WTC11 (cell line): Measurements from ENCODE around the gene DCHS2.

Source experiments
- CTCF ChIP-seq: fragments of 200-600 bp; IDR thresholded peaks from 2 replicates; pipeline ENCODE4 v1.8.0; 2022; ENCODE audit warnings: antibody characterized with exemption
- ESRRA ChIP-seq: sonication (generic); formaldehyde crosslinking; IDR thresholded peaks from 2 replicates; pipeline ENCODE4 v1.8.1; 2022; ENCODE audit warnings: mild to moderate bottlenecking, missing genetic modification reagents, borderline replicate concordance
- FOXP1 ChIP-seq: sonication (generic); formaldehyde crosslinking; IDR thresholded peaks from 2 replicates; pipeline ENCODE4 v1.8.0; 2022; ENCODE audit warnings: missing genetic modification reagents, mild to moderate bottlenecking, moderate library complexity, borderline replicate concordance
- USF2 ChIP-seq: sonication (generic); formaldehyde crosslinking; IDR thresholded peaks from 2 replicates; pipeline ENCODE4 v1.8.1; 2023; ENCODE audit warnings: mild to moderate bottlenecking, missing genetic modification reagents, moderate library complexity
- TF ChIP-seq, protein P1 (sequence below): sonication (generic); formaldehyde crosslinking; IDR thresholded peaks from 2 replicates; pipeline ENCODE4 v1.8.0; 2022; ENCODE audit warnings: mild to moderate bottlenecking, missing genetic modification reagents
- TF ChIP-seq, protein P2 (sequence below): sonication (generic); formaldehyde crosslinking; IDR thresholded peaks from 2 replicates; pipeline ENCODE4 v1.8.1; 2022; ENCODE audit warnings: mild to moderate bottlenecking, missing genetic modification reagents, moderate library complexity, borderline replicate concordance

GRCh38 chr4:154230723-154231122 is 260.9 kb downstream of the DCHS2 start:
- TF ChIP-seq CTCF = no peak
- no peak for TF ChIP-seq FOXP1 (CRISPR knock-in tag)
- TF ChIP-seq, protein P1, sequence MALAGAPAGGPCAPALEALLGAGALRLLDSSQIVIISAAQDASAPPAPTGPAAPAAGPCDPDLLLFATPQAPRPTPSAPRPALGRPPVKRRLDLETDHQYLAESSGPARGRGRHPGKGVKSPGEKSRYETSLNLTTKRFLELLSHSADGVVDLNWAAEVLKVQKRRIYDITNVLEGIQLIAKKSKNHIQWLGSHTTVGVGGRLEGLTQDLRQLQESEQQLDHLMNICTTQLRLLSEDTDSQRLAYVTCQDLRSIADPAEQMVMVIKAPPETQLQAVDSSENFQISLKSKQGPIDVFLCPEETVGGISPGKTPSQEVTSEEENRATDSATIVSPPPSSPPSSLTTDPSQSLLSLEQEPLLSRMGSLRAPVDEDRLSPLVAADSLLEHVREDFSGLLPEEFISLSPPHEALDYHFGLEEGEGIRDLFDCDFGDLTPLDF (CRISPR knock-in tag) = no peak
- TF ChIP-seq ESRRA = no peak
- TF ChIP-seq, protein P2, sequence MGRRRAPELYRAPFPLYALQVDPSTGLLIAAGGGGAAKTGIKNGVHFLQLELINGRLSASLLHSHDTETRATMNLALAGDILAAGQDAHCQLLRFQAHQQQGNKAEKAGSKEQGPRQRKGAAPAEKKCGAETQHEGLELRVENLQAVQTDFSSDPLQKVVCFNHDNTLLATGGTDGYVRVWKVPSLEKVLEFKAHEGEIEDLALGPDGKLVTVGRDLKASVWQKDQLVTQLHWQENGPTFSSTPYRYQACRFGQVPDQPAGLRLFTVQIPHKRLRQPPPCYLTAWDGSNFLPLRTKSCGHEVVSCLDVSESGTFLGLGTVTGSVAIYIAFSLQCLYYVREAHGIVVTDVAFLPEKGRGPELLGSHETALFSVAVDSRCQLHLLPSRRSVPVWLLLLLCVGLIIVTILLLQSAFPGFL (CRISPR knock-in tag) = no peak
- no peak for TF ChIP-seq USF2 (CRISPR knock-in tag)
